Neuronal stem cell (in vitro differentiated cells): Measurements from ENCODE around the gene CEP128.

Experiments
- DNase-seq: peaks from one replicate; pipeline ENCODE4 v3.0.0-alpha.2; 2013; ENCODE audit warnings: low spot score
- H2AFZ ChIP-seq: one replicate; pipeline ENCODE4 v1.6.1; 2013; ENCODE audit warnings: mild to moderate bottlenecking, low read length, inconsistent platforms
- H2AK5ac ChIP-seq: 2 replicates; pipeline ENCODE4 v1.6.1; 2013; ENCODE audit warnings: low read depth, mild to moderate bottlenecking, inconsistent platforms, low read length, moderate library complexity, mixed read lengths
- H2BK120ac ChIP-seq: 2 replicates; pipeline ENCODE4 v1.6.1; 2013; ENCODE audit warnings: low read depth, mild to moderate bottlenecking, inconsistent platforms, low read length, moderate library complexity, mixed read lengths
- H2BK12ac ChIP-seq: one replicate; pipeline ENCODE4 v1.6.1; 2013; ENCODE audit warnings: low read length, inconsistent platforms
- H2BK15ac ChIP-seq: 2 replicates; pipeline ENCODE4 v1.6.1; 2013; ENCODE audit warnings: mild to moderate bottlenecking, low read length, inconsistent platforms, mixed read lengths
- H2BK5ac ChIP-seq: one replicate; pipeline ENCODE4 v1.6.1; 2013; ENCODE audit warnings: inconsistent platforms, mild to moderate bottlenecking, low read length, moderate library complexity
- H3K14ac ChIP-seq: one replicate; pipeline ENCODE4 v1.6.1; 2013; ENCODE audit warnings: low read length, inconsistent platforms
- H3K18ac ChIP-seq: 2 replicates; pipeline ENCODE4 v1.6.1; 2013; ENCODE audit warnings: low read length, inconsistent platforms
- H3K23ac ChIP-seq: 2 replicates; pipeline ENCODE4 v1.6.1; 2013; ENCODE audit warnings: low read depth, mild to moderate bottlenecking, mixed read lengths, low read length, inconsistent platforms; ENCODE audit not compliant: poor library complexity
- H3K27ac ChIP-seq: replicated peaks from 3 replicates; pipeline ENCODE4 v1.5.1; 2013; ENCODE audit warnings: low read length, inconsistent platforms
- H3K27me3 ChIP-seq, 3 experiments: 2 replicates each; pipeline ENCODE4 v1.6.1; 2013; ENCODE audit warnings: low read length in 3 of 3, mild to moderate bottlenecking in 2 of 3, inconsistent platforms in 1 of 3, low read depth in 1 of 3, mixed read lengths in 1 of 3, moderate library complexity in 1 of 3; ENCODE audit not compliant: control insufficient read depth in 3 of 3, insufficient read depth in 3 of 3
- H3K36me3 ChIP-seq, 2 donors: replicated peaks in 1 of 2; 2 replicates each; pipeline ENCODE4 v1.6.1; 2013; ENCODE audit warnings: low read length in 2 of 2; ENCODE audit not compliant: control insufficient read depth in 2 of 2, insufficient read depth in 2 of 2
- H3K4ac ChIP-seq: 2 replicates; pipeline ENCODE4 v1.6.1; 2013; ENCODE audit warnings: inconsistent platforms, mild to moderate bottlenecking, low read length, moderate library complexity
- H3K4me1 ChIP-seq, 2 donors: 1 replicate in 1 of 2; 2 replicates in 1 of 2; pipeline ENCODE4 v1.6.1; 2013; ENCODE audit warnings: low read length in 2 of 2, low read depth in 1 of 2; ENCODE audit not compliant: control insufficient read depth in 2 of 2, insufficient read depth in 1 of 2
- H3K4me2 ChIP-seq: one replicate; pipeline ENCODE4 v1.6.1; 2013; ENCODE audit warnings: mild to moderate bottlenecking, low read length, inconsistent platforms; ENCODE audit not compliant: insufficient read depth, poor library complexity, severe bottlenecking
- H3K4me3 ChIP-seq, 2 donors: 2 replicates each; pipeline ENCODE4 v1.5.1; 2013; ENCODE audit warnings: low read length in 2 of 2, mild to moderate bottlenecking in 2 of 2, inconsistent platforms in 1 of 2, moderate library complexity in 1 of 2
- H3K79me1 ChIP-seq: one replicate; pipeline ENCODE4 v1.6.1; 2013; ENCODE audit warnings: low read depth, mild to moderate bottlenecking, inconsistent platforms, low read length, moderate library complexity
- H3K9ac ChIP-seq: one replicate; pipeline ENCODE4 v1.6.1; 2013; ENCODE audit warnings: mild to moderate bottlenecking, low read depth, low read length, inconsistent platforms; ENCODE audit not compliant: poor library complexity
- H3K9me3 ChIP-seq, 2 donors: replicated peaks in 1 of 2; 2 replicates each; pipeline versions ENCODE3 to v1.6.1; 2013; ENCODE audit warnings: low read length in 2 of 2, mild to moderate bottlenecking in 2 of 2, inconsistent platforms in 1 of 2, low read depth in 1 of 2, mixed read lengths in 1 of 2, moderate library complexity in 1 of 2; ENCODE audit not compliant: control insufficient read depth in 2 of 2, insufficient read depth in 1 of 2
- H4K8ac ChIP-seq: one replicate; pipeline ENCODE4 v1.6.1; 2013; ENCODE audit warnings: low read depth, mild to moderate bottlenecking, inconsistent platforms, low read length, moderate library complexity
- H4K91ac ChIP-seq: one replicate; pipeline ENCODE4 v1.6.1; 2013; ENCODE audit warnings: low read length, low read depth, mild to moderate bottlenecking, inconsistent platforms; ENCODE audit not compliant: poor library complexity
- WGBS, 2 donors: extraction: QIAGEN DNeasy Blood & Tissue Kit; methylation state at CpG; one replicate each; pipeline ENCODE4 v1.1.7; 2013; ENCODE audit warnings: missing lambda C conversion rate in 2 of 2, mixed read lengths in 1 of 2; ENCODE audit not compliant: insufficient read length in 2 of 2, insufficient replicate concordance in 1 of 2; ENCODE audit errors: extremely low coverage in 2 of 2; 5-methylcytosine and 5-hydroxymethylcytosine counted together

CEP128 gene

DNA sequence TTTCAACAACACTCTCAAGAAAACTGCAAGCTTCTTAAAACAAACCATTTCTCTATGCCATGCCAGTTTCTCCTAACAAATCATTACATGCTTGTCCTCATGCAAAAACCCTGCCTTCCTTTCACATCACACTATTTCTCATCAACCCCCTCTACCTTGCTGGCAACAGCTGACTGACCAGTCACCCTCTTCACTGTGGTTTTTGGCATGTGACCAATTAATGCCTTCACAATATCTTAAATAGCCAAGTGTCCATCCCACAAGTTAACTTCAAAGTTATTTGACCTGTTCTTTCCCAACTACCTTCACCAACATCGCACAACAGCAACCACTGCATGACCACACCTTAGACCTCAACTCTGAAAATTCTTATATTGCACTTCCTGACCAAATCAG is 159.6 kb downstream of the CEP128 start:
- Histone ChIP-seq H3K9me3 (no peaks in the 10 kb centered on the region), H3K23ac (no peak overlapping the region), H4K8ac (no peak overlapping the region), H2BK120ac (no peak overlapping the region), H3K4me1 (no peaks in the 10 kb centered on the region), H3K36me3 (peaks cover 0 to 5% of the 10 kb centered on the region in 2 donors), H3K18ac (no peak overlapping the region), H3K79me1 (no peaks in the 10 kb centered on the region), H3K27ac (no peak overlapping the region), H2AFZ (no peak overlapping the region), H3K4ac (no peak overlapping the region), H4K91ac (no peak overlapping the region), H2BK5ac (no peak overlapping the region), H3K4me2 (no peak overlapping the region), H3K9ac (no peak overlapping the region), H3K14ac (no peak overlapping the region), H2BK15ac (no peak overlapping the region), H3K27me3 (no peaks in the 10 kb centered on the region), H2AK5ac (no peak overlapping the region), H3K4me3 (no peak overlapping the region), H2BK12ac (no peak overlapping the region)
- WGBS, 2 donors = no CpG with 5 or more reads among the region's 1 CpG
- no peak for DNase-seq

DNA sequence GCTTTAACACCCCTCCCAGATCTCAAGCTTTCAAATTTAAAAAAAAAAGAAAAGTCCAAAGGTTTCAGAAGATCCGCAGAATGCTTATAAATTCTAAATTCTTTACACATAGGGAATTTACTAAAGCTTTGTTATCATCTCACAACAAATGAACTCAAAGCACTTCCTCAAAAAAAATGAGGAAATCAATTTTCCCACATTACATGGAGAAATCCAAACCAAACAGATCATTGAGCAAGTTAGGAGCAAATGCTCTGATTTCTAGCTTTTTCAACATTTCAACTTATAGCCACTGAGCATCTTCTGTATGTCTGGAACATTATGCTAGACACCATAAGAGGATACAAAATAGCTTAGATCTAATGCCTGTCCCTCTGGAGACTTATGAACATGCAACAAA is 161.0 kb downstream of the CEP128 start:
- DNase-seq = no peak
- Histone ChIP-seq H3K4ac (no peak overlapping the region), H3K18ac (no peak overlapping the region), H3K9ac (no peak overlapping the region), H2BK120ac (no peak overlapping the region), H3K27me3 (no peaks in the 10 kb centered on the region), H3K36me3 (peaks cover 0 to 5% of the 10 kb centered on the region in 2 donors), H2AFZ (no peak overlapping the region), H2AK5ac (no peak overlapping the region), H3K4me2 (no peak overlapping the region), H4K8ac (no peak overlapping the region), H3K14ac (no peak overlapping the region), H3K23ac (no peak overlapping the region), H3K4me3 (no peak overlapping the region), H2BK12ac (no peak overlapping the region), H3K27ac (no peak overlapping the region), H2BK5ac (no peak overlapping the region), H3K4me1 (no peaks in the 10 kb centered on the region), H3K9me3 (no peaks in the 10 kb centered on the region), H2BK15ac (no peak overlapping the region), H3K79me1 (no peaks in the 10 kb centered on the region), H4K91ac (no peak overlapping the region)
- WGBS, 2 donors = no CpG with 5 or more reads among the region's 1 CpG

DNA sequence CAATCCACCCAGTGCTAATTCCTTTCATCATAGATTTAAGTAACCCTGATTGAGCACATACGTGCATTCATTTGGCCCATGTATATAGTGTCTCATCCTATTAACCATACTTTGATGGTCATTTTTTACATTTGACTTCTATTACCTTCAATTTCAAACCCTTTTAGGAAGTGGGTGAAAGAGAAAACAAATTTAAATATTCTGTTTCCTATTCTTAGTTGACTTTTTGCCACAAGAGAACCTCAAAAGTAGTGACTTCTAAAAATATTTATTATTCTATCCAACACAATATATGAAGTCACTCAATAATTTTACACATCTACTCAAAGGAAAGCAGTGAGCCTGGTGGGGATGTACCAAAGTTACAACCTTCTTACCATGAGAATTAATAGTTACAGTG is 164.9 kb downstream of the CEP128 start:
- Histone ChIP-seq H3K9me3 (peaks cover 0 to 2% of the 10 kb centered on the region in 2 donors), H3K4me3 (no peak overlapping the region), H3K23ac (no peak overlapping the region), H3K79me1 (no peaks in the 10 kb centered on the region), H4K91ac (no peak overlapping the region), H2BK120ac (no peak overlapping the region), H2AK5ac (no peak overlapping the region), H3K36me3 (no peaks in the 10 kb centered on the region), H2BK15ac (no peak overlapping the region), H3K4me2 (no peak overlapping the region), H3K9ac (no peak overlapping the region), H3K27ac (no peak overlapping the region), H3K27me3 (no peaks in the 10 kb centered on the region), H3K14ac (no peak overlapping the region), H4K8ac (no peak overlapping the region), H3K4ac (no peak overlapping the region), H2BK12ac (no peak overlapping the region), H2AFZ (no peak overlapping the region), H3K4me1 (no peaks in the 10 kb centered on the region), H3K18ac (no peak overlapping the region), H2BK5ac (no peak overlapping the region)
- no peak for DNase-seq
- no CpG with 5 or more reads among the region's 1 CpG for WGBS, 2 donors

DNA sequence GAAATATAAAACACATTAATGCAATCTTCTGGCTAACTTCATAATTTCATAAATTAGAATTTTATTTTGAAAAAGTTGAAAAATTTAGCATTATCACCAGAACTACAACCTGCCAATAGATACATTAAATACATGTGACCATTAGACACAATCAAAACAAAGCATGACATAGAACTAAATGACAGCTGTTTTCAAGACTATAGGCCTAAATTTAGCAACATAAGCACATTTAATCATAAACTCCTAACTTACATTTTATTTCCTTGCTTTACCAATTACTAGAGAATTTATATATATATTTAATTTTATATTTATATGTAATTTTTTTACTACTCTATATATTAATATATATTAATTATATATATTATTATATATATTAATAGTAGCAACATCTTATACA is 165.4 kb downstream of the CEP128 start:
- Histone ChIP-seq H2BK15ac (no peak overlapping the region), H3K9me3 (peaks cover 0 to 2% of the 10 kb centered on the region in 2 donors), H3K18ac (no peak overlapping the region), H3K36me3 (no peaks in the 10 kb centered on the region), H2BK120ac (no peak overlapping the region), H2AFZ (no peak overlapping the region), H4K8ac (no peak overlapping the region), H3K9ac (no peak overlapping the region), H2BK5ac (no peak overlapping the region), H3K27ac (no peak overlapping the region), H3K4ac (no peak overlapping the region), H4K91ac (no peak overlapping the region), H3K79me1 (no peaks in the 10 kb centered on the region), H3K23ac (no peak overlapping the region), H3K4me2 (no peak overlapping the region), H3K27me3 (no peaks in the 10 kb centered on the region), H2BK12ac (no peak overlapping the region), H3K4me1 (no peaks in the 10 kb centered on the region), H3K4me3 (no peak overlapping the region), H2AK5ac (no peak overlapping the region), H3K14ac (no peak overlapping the region)
- no peak for DNase-seq
